HG03558 (cell line): ENCODE data around the gene RPS6KA1.

Experiments used
- ATAC-seq: cut with Tn5 transposase; IDR thresholded peaks from one replicate; pipeline ENCODE4 v1.9.1; 2021; ENCODE audit warnings: moderate number of reproducible peaks; ENCODE audit not compliant: unreplicated experiment; ENCODE audit errors: extremely low read depth

RPS6KA1 gene

GRCh38 chr1:26530895-26531598 is 1.5 kb downstream of the RPS6KA1 start:
- ATAC-seq = no peak

GRCh38 chr1:26531651-26532131 is 2.1 kb downstream of the RPS6KA1 start:
- ATAC-seq = no peak

GRCh38 chr1:26533951-26534509 is 4.5 kb downstream of the RPS6KA1 start:
- ATAC-seq = no peak

- no peak for ATAC-seq
Measured at GRCh38 chr1:26535201-26535600, 5.6 kb downstream of the RPS6KA1 start.

GRCh38 chr1:26536081-26536480 is 6.5 kb downstream of the RPS6KA1 start:
- no peak for ATAC-seq

- ATAC-seq = no peak
Measured at GRCh38 chr1:26536521-26536920, 7.0 kb downstream of the RPS6KA1 start.

- no peak for ATAC-seq
Measured at GRCh38 chr1:26537951-26538352, 8.4 kb downstream of the RPS6KA1 start.

- ATAC-seq = no peak
Measured at GRCh38 chr1:26538480-26539412, 9.2 kb downstream of the RPS6KA1 start.

- no peak for ATAC-seq
Measured at GRCh38 chr1:26539722-26540121, 10.2 kb downstream of the RPS6KA1 start.

GRCh38 chr1:26540351-26540750 is 10.8 kb downstream of the RPS6KA1 start:
- ATAC-seq = no peak

GRCh38 chr1:26541431-26541815 is 11.9 kb downstream of the RPS6KA1 start:
- no peak for ATAC-seq

- ATAC-seq = no peak
Measured at GRCh38 chr1:26541816-26542711, 12.5 kb downstream of the RPS6KA1 start.

- no peak for ATAC-seq
Measured at GRCh38 chr1:26542771-26543451, 13.3 kb downstream of the RPS6KA1 start.

- no peak for ATAC-seq
Measured at GRCh38 chr1:26543462-26543861, 13.9 kb downstream of the RPS6KA1 start.

- no peak for ATAC-seq
Measured at GRCh38 chr1:26544126-26544525, 14.6 kb downstream of the RPS6KA1 start.

- ATAC-seq = no peak
Measured at GRCh38 chr1:26545969-26546323, 16.4 kb downstream of the RPS6KA1 start.

GRCh38 chr1:26546375-26546774 is 16.8 kb downstream of the RPS6KA1 start:
- ATAC-seq = no peak

- ATAC-seq = no peak
Measured at GRCh38 chr1:26546819-26547218, 17.3 kb downstream of the RPS6KA1 start.

- ATAC-seq = no peak
Measured at GRCh38 chr1:26548841-26549240, 19.3 kb downstream of the RPS6KA1 start.

- no peak for ATAC-seq
Measured at GRCh38 chr1:26550946-26551345, 21.4 kb downstream of the RPS6KA1 start.
